HepG2 (cell line): ENCODE data around the gene TUBGCP6. TPM values are rescaled to one million over a fixed set of nuclear protein-coding genes. Genes with fewer than 3 reads are reported as not detected.

ENCODE experiments used
- BRF2 ChIP-seq: sonication (generic); formaldehyde crosslinking; IDR thresholded peaks from 2 replicates; pipeline ENCODE4 v1.8.1; 2022; ENCODE audit warnings: mild to moderate bottlenecking, missing genetic modification reagents
- E2F5 ChIP-seq: sonication (generic); formaldehyde crosslinking; conservative IDR thresholded peaks from 2 replicates; pipeline ENCODE4 v1.4.0; 2020; ENCODE audit warnings: missing genetic modification reagents
- ELK4 ChIP-seq: sonication (generic); formaldehyde crosslinking; IDR thresholded peaks from 2 replicates; pipeline ENCODE4 v1.9.0; 2021; ENCODE audit warnings: missing genetic modification reagents, borderline replicate concordance
- FOXA3 ChIP-seq: IDR thresholded peaks from 2 replicates; pipeline ENCODE4 v1.6.1; 2016; ENCODE audit warnings: missing genetic modification reagents, missing compliant biosample characterization
- FOXP1 ChIP-seq, 2 experiments: fragments of 450-650 bp in 1 of 2; IDR thresholded peaks; 2 replicates each; pipeline ENCODE4 v1.6.1; 2017 to 2018; ENCODE audit warnings: antibody characterized with exemption in 1 of 2
- GTF3A ChIP-seq: sonication (generic); formaldehyde crosslinking; conservative IDR thresholded peaks from 2 replicates; pipeline ENCODE4 v1.4.0; 2020; ENCODE audit warnings: mild to moderate bottlenecking, missing genetic modification reagents
- IKZF1 ChIP-seq: fragments of 450-650 bp; IDR thresholded peaks from 2 replicates; pipeline ENCODE4 v1.7.1; 2016
- KMT2B ChIP-seq: IDR thresholded peaks from 2 replicates; pipeline ENCODE4 v1.6.1; 2016; ENCODE audit warnings: missing genetic modification reagents, missing compliant biosample characterization
- MXD1 ChIP-seq: sonication (generic); formaldehyde crosslinking; IDR thresholded peaks from 2 replicates; pipeline ENCODE4 v1.4.0; 2020; ENCODE audit warnings: mild to moderate bottlenecking, missing genetic modification reagents
- NAIF1 ChIP-seq: sonication (generic); formaldehyde crosslinking; IDR thresholded peaks from 2 replicates; pipeline ENCODE4 v1.5.0; 2020; ENCODE audit warnings: mild to moderate bottlenecking, missing genetic modification reagents, borderline replicate concordance
- NFATC3 ChIP-seq: sonication (generic); formaldehyde crosslinking; IDR thresholded peaks from 2 replicates; pipeline ENCODE4 v1.5.1; 2020; ENCODE audit warnings: mild to moderate bottlenecking, missing genetic modification reagents
- NKX3-1 ChIP-seq: sonication (generic); formaldehyde crosslinking; IDR thresholded peaks from 2 replicates; pipeline ENCODE4 v1.5.0; 2020; ENCODE audit warnings: missing genetic modification reagents
- PBX2 ChIP-seq: IDR thresholded peaks from 2 replicates; pipeline ENCODE4 v1.6.1; 2016; ENCODE audit warnings: control low read depth
- PHB2 ChIP-seq: fragments of 450-650 bp; IDR thresholded peaks from 2 replicates; pipeline ENCODE4 v1.6.1; 2018; ENCODE audit not compliant: partially characterized antibody
- POGK ChIP-seq: sonication (generic); formaldehyde crosslinking; conservative IDR thresholded peaks from 2 replicates; pipeline ENCODE4 v1.8.0; 2022; ENCODE audit warnings: mild to moderate bottlenecking, moderate library complexity, missing genetic modification reagents
- SMAD1 ChIP-seq: sonication (generic); formaldehyde crosslinking; IDR thresholded peaks from 2 replicates; pipeline ENCODE4 v1.4.0; 2020; ENCODE audit warnings: missing genetic modification reagents, low read depth, mild to moderate bottlenecking, borderline replicate concordance
- STAG1 ChIP-seq: sonication (generic); formaldehyde crosslinking; IDR thresholded peaks from 2 replicates; pipeline ENCODE4 v1.4.0; 2020; ENCODE audit warnings: missing genetic modification reagents
- THAP8 ChIP-seq: sonication (generic); formaldehyde crosslinking; IDR thresholded peaks from 2 replicates; pipeline ENCODE4 v1.5.1; 2020; ENCODE audit warnings: missing genetic modification reagents, mild to moderate bottlenecking, borderline replicate concordance
- ZNF441 ChIP-seq: sonication (generic); formaldehyde crosslinking; IDR thresholded peaks from 2 replicates; pipeline ENCODE4 v1.7.0; 2021; ENCODE audit warnings: missing genetic modification reagents, borderline replicate concordance
- ZNF607 ChIP-seq: sonication (generic); formaldehyde crosslinking; IDR thresholded peaks from 2 replicates; pipeline ENCODE4 v1.5.1; 2020; ENCODE audit warnings: missing genetic modification reagents, mild to moderate bottlenecking, borderline replicate concordance
- ZNF772 ChIP-seq: sonication (generic); formaldehyde crosslinking; IDR thresholded peaks from 2 replicates; pipeline ENCODE4 v1.5.0; 2020; ENCODE audit warnings: mild to moderate bottlenecking, missing genetic modification reagents
- ZNF773 ChIP-seq: sonication (generic); formaldehyde crosslinking; IDR thresholded peaks from 2 replicates; pipeline ENCODE4 v1.4.0; 2020; ENCODE audit warnings: missing genetic modification reagents, borderline replicate concordance
- polyA plus RNA-seq, 8 experiments: library from polyadenylated mRNA; depleted of rRNA in 3 of 8; stranded (reverse) in 7 of 8; unstranded in 1 of 8; fragments of >200 nt; fragmentation: Illumina TruSeq in 4 of 8; extraction: Trizol in 4 of 8; gene quantifications; 2 replicates each; pipeline versions ENCODE4 v1.2.1 to v1.2.3, GENCODE V29; 2011 to 2016; ENCODE audit warnings: low read depth in 4 of 8, missing spikeins in 1 of 8, mixed read lengths in 1 of 8; ENCODE audit not compliant: insufficient read depth in 1 of 8
- total RNA-seq, 5 experiments: library from RNA; depleted of rRNA; stranded (reverse); fragments of >200 nt; fragmentation: Illumina TruSeq; extraction: Trizol; gene quantifications; 2 replicates each; pipeline ENCODE4 v1.2.3, GENCODE V29; 2016; ENCODE audit warnings: low read depth in 1 of 5

TUBGCP6 gene
- total and polyA plus RNA-seq, 2 of the 13 experiments (the other 11 are each of a cell fraction or from before 2014, with no cell fraction given), result 14.6 to 15.7 TPM

- TF ChIP-seq ZNF773, result no peak
- TF ChIP-seq PHB2, result no peak
- TF ChIP-seq NKX3-1 (CRISPR knock-in tag), result peak; percentile 47; the same call in 1 of the 2 replicates
- TF ChIP-seq ELK4 (CRISPR knock-in tag), result no peak
- TF ChIP-seq KMT2B (CRISPR knock-in tag), result peak; percentile 70
- TF ChIP-seq POGK, result peak; percentile 93
- TF ChIP-seq E2F5, result no peak
- no peak for TF ChIP-seq FOXP1 (IDR thresholded peaks at IDR 0.05)
- TF ChIP-seq FOXP1 (CRISPR knock-in tag; IDR thresholded peaks at IDR 0.05), result peak; percentile 60
- no peak for TF ChIP-seq SMAD1
- no peak for TF ChIP-seq THAP8 (CRISPR knock-in tag)
- TF ChIP-seq IKZF1, result no peak
- TF ChIP-seq NFATC3 (CRISPR knock-in tag), result no peak
- no peak for TF ChIP-seq PBX2 (CRISPR knock-in tag)
- no peak for TF ChIP-seq BRF2
- TF ChIP-seq NAIF1 (CRISPR knock-in tag), result no peak
- peak; percentile 34 for TF ChIP-seq STAG1
- peak; percentile 53; the same call in 1 of the 2 replicates for TF ChIP-seq ZNF772
- TF ChIP-seq MXD1 (CRISPR knock-in tag), result 0 out of 2 replicates have a peak, but pooled peaks have one; percentile 9
- peak; percentile 85 for TF ChIP-seq FOXA3 (CRISPR knock-in tag)
- TF ChIP-seq ZNF607 (CRISPR knock-in tag), result peak; percentile 80
- no peak for TF ChIP-seq ZNF441 (CRISPR knock-in tag)
- TF ChIP-seq GTF3A (CRISPR knock-in tag), result 0 out of 2 replicates have a peak, but pooled peaks have one; percentile 54
Observed at GRCh38 chr22:50293441-50294318, 48.9 kb upstream of the TUBGCP6 start (continued).
